Cardiac fibroblast (primary cell): ENCODE data around the gene PALLD.
A peak's percentile ranks its signal among the peaks of the same experiment; 100 is the strongest.

Experiments used
- DNase-seq, 2 donors: peaks; one replicate each; pipeline versions ENCODE4 v3.0.0 to v3.0.0-alpha.2; 2010; ENCODE audit warnings: low read depth in 2 of 2
- H3K4me3 ChIP-seq, 2 donors: replicated peaks in 1 of 2; 1 replicate in 1 of 2; 2 replicates in 1 of 2; pipeline ENCODE4 v1.5.1; 2011; ENCODE audit warnings: low read depth in 2 of 2, low read length in 2 of 2, mild to moderate bottlenecking in 2 of 2, moderate library complexity in 1 of 2
- CTCF ChIP-seq: IDR thresholded peaks from one replicate; pipeline ENCODE4 v1.5.1; 2011; ENCODE audit warnings: low read depth, mild to moderate bottlenecking, low read length, inconsistent platforms

The PALLD gene

GRCh38 chr4:168748807-168749206 is 252.0 kb downstream of the PALLD start:
- no peak for DNase-seq

DNA sequence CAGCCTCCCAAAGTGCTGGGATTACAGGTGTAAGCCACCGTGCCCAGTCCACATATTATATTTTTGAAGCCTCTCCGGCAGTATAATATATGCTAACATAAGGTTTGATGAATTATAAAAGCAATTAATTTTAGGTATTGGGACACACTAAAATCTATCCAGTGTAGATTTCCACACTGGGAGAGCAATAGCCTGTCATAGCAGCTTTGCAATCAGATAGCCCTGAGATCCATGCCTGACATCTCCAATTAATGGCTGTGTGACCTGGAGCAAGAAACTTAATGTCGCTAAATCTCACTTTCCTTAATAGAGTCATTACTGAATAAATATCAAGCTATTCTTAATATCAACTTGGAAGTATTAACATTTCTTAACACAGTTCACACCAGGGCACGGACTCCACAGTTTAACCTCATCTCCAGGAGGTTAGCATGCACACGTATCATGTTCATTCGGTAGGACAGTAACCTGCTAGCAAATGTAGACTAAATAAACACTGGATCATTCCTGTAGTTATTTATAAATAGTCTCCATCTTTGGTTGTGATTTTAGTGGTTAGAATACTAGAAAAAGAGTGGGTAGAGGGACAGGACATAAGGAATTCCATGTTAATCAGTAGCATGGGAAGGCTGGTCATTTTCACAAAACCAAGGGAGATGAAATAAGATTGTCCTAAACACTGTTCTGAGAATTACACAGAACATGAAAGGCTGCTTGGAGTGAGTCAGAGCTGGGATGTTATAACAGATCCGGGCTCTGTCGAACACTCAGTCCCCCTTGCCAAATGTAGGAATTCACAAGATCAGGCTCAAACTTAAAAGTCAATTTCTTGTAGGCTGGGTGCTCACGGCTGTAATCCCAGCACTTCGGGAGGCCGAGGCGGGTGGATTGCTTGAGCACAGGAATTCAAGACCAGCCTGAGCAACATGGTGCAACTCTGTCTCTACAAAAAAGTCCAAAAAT is 254.7 kb downstream of the PALLD start:
- H3K4me3 ChIP-seq = no peak overlapping the region
- TF ChIP-seq CTCF = no peak
- DNase-seq = peak; percentile 52 to 69

More at GRCh38 chr4:168748807-168749206, 252.0 kb downstream of the PALLD start:
- no peak overlapping the region for H3K4me3 ChIP-seq
- TF ChIP-seq CTCF = no peak

GRCh38 chr4:168755598-168756477 is 259.0 kb downstream of the PALLD start:
- TF ChIP-seq CTCF = no peak
- no peak overlapping the region for H3K4me3 ChIP-seq
- DNase-seq = peak in 1 of 2 donors; percentile 39

- TF ChIP-seq CTCF = no peak
- DNase-seq = no peak
- no peak overlapping the region for H3K4me3 ChIP-seq
Observed at GRCh38 chr4:168757500-168757899, 260.6 kb downstream of the PALLD start.

DNA sequence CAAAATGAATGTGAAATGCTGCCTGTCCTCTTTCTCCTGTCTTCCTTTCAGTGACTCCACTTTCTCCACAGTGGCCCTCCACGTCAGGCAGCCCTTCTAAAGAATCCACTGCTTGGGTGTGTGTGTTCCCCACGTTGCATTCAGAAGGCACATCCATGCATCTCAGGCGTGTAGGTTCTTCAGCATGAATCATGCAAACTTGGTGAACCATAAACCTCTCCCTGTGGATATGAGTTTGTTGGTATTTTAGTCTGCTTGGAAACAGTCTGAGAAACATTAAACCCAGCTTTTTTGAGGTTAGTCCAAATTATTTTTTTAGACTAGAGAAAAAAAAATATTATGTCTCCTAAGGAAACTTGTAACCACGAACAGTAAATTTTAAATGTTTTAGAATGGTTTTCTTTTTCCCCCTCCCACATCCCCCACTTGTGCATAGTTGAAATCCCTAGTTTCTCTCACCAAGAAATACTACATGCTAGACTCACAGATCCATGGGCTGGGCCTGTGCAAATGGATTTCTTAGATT is 261.6 kb downstream of the PALLD start:
- no peak for TF ChIP-seq CTCF
- no peak overlapping the region for H3K4me3 ChIP-seq
- DNase-seq = peak; percentile 38 to 83

GRCh38 chr4:168759321-168759720 is 262.5 kb downstream of the PALLD start:
- DNase-seq = no peak
- no peak for TF ChIP-seq CTCF
- no peak overlapping the region for H3K4me3 ChIP-seq
